ENCODE results near the gene AGBL2.

AGBL2 gene

GRCh38 chr11:47731475-47731874 lies 16.3 kb upstream of the AGBL2 start:
- POLR2A ChIA-PET: no interaction called here

GRCh38 chr11:47726878-47727514 lies 11.8 kb upstream of the AGBL2 start:
- POLR2A ChIA-PET: no interaction called here
- no peak for TF ChIP-seq CTCF (IDR thresholded peaks at IDR 0.05; ENCODE audit: control extremely low read depth, extremely low read depth, low read depth, missing control alignments)
- no peak for DNase-seq (ENCODE audit: extremely low spot score)
- CTCF ChIA-PET: interaction anchor here (3.7 kb wide), 1 partner anchor 11 kb away, joined by 14 read pairs; the partner anchor contains the start of gene AGBL2

More at GRCh38 chr11:47731475-47731874, 16.3 kb upstream of the AGBL2 start:
- DNase-seq (ENCODE audit: extremely low spot score): no peak
- CTCF ChIA-PET: interaction anchor here (1.2 to 1.5 kb wide), 2 partner anchors 28 to 40 kb away, joined by 3 read pairs; no protein-coding TSS in a partner anchor
- no peak for TF ChIP-seq CTCF (IDR thresholded peaks at IDR 0.05; ENCODE audit: control extremely low read depth, extremely low read depth, low read depth, missing control alignments)

GRCh38 chr11:47726118-47726442 lies 10.9 kb upstream of the AGBL2 start:
- CTCF ChIA-PET: no interaction called here
- POLR2A ChIA-PET: interaction anchor here (0.5 kb wide), 1 partner anchor 70 kb away, joined by 4 read pairs; no protein-coding TSS in a partner anchor
- no peak for TF ChIP-seq CTCF (IDR thresholded peaks at IDR 0.05; ENCODE audit: control extremely low read depth, extremely low read depth, low read depth, missing control alignments)
- no peak for DNase-seq (ENCODE audit: extremely low spot score)

- TF ChIP-seq CTCF (IDR thresholded peaks at IDR 0.05; ENCODE audit: control extremely low read depth, extremely low read depth, low read depth, missing control alignments): no peak
- no peak for DNase-seq (ENCODE audit: extremely low spot score)
- CTCF ChIA-PET: no interaction called here
- POLR2A ChIA-PET: no interaction called here
These were observed 10.4 kb upstream of the AGBL2 start for GRCh38 chr11:47725442-47726117.

GRCh38 chr11:47724041-47724729 lies 9.0 kb upstream of the AGBL2 start:
- no peak for DNase-seq (ENCODE audit: extremely low spot score)
- CTCF ChIA-PET: interaction anchor here (1.3 kb wide), 1 partner anchor 10 kb away, joined by 3 read pairs; no protein-coding TSS in a partner anchor
- TF ChIP-seq CTCF (IDR thresholded peaks at IDR 0.05; ENCODE audit: control extremely low read depth, extremely low read depth, low read depth, missing control alignments): no peak
- POLR2A ChIA-PET: no interaction called here

- ChIA-PET POLR2A (no interaction called here), CTCF (interaction anchor here (1.3 kb wide), 1 partner anchor 9 kb away, joined by 3 read pairs; no protein-coding TSS in a partner anchor)
- DNase-seq (ENCODE audit: extremely low spot score): no peak
- no peak for TF ChIP-seq CTCF (IDR thresholded peaks at IDR 0.05; ENCODE audit: control extremely low read depth, extremely low read depth, low read depth, missing control alignments)
These were observed 7.9 kb upstream of the AGBL2 start for GRCh38 chr11:47723041-47723440.

Measured in GM10248 (cell line).